Cerebellar cortex (tissue), 1 donor: Measurements from ENCODE around the gene C1QTNF6.

Experiments used
- DNase-seq: peaks from one replicate; pipeline ENCODE4 v3.0.0-alpha.2; 2015; ENCODE audit warnings: low spot score

C1QTNF6 gene

DNA sequence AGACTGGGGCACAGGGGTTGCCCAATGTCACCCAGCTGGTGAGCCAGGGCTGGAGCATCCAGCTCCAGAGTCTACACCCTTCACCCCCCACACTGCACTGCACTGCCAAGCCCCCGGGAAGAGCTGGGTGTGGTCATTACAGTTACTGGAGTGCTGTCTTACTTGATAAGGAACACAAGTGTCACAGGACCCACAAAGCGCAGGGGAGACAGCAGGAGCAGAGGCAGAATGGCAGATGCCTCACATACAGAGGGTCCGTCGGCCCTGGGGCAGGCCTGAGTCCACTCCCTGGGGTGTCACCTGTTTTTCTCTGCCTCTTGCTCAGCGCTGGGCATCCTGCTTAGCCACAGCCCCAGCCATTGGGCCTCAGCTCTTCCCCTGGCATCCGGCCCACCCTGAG is 46.1 kb downstream of the C1QTNF6 start:
- no peak for DNase-seq

GRCh38 chr22:37141476-37141875 is 46.6 kb downstream of the C1QTNF6 start:
- no peak for DNase-seq

DNA sequence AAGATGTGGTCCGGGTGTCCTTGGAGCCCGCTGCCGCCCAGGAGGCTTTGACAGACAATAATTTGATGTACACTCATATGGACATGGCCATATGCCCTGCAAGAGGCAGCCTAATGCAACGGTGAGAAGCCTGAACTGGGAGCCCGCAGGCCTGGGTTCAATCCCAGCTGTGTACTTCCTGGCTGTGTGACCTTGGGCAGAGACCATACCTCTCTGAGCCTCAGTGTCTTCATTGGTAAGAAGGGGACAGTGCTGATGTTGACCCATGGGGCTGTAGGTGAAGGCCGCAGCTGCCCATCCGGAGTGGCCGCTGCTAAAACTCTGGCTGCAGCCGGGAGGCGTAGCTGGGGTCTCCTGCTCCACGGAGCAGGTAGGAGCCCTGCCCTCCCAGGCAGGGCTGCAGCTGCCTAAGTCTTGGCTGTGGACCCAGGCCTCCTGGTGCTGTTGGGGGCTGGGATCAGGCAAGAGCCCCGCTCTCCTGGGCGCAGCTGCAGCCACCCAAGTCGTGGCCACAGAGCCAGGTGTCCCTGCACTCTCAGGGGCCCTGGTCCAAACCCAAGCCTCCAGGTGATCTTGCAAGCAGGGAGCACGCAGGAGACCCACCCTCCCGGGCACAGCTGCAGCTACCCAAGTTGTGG is 47.2 kb downstream of the C1QTNF6 start:
- DNase-seq = no peak

DNA sequence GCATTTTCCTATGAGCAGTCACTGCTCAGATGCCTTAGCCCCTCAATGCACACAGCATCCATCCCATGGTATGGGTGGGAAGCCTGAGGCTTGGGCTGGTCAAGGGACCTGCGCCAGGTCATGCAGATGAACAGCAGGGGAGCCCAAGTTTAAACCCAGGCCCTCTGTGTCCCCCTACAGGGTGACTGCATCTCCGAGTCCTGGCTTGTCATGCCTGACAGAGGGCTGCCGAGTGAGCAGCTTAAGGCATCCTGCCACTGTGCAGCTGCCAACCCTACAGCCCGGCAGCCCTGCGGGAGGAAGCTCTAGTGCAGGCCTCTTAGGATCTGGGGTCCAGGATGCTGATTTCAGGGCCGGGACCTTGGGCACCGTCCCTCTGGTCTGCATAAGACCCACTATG is 48.3 kb downstream of the C1QTNF6 start:
- DNase-seq = no peak

- no peak for DNase-seq
Observed at GRCh38 chr22:37138849-37139561, 49.0 kb downstream of the C1QTNF6 start.

DNA sequence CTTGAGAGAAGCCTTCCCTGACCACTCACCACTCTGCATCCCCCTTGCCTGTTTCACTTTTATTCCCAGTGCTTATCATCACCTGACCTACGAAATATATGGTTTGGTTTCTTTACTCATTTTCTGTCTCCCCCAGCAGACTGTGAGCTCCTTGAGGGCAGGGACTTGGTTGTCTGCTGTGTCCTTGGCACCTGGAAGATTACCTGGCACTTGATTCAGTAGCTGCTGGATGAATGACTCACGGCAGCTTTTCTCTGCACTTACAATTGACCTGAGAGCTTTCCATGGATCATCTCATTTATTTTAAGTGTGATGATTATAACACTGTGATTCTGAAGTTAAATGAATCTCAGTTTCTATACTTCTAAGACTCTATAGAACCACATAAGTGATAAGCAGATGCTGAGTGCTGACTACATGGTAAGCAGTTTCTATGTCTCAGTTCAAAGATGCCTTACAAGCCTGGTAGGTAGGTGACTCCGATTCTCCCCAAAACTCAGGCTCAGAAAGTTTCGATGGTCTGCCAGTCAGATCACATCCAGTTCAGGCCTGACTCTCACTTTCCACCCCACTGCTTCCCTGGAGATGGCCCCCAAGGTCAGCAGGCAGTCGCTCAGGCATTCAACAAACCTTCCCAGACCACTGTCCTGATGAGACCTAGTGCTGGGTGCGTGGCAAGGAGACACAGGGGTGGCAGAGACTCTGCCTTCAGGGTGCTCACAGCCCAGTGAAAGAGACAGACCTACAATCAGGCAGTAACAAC is 50.0 kb downstream of the C1QTNF6 start:
- DNase-seq = no peak

DNA sequence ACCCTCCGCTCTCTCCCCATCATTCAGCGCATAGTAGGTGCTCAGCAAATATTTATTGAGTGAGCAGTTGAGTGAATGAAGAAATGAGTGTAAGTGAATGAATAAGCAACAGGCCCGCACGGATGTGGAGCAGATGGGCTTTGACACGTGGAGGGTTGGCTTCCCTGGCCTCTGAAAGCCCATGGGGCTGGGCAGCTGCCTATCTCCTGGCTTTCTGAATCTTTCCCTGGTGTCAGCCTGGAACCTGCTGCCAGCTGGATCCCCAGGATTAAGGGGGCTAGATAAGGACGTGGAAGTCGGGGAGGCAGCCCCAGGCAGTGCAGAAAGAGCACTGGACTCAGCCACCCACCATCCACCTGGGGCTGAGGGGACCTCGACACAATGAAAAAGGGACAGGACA is 50.9 kb downstream of the C1QTNF6 start:
- DNase-seq = no peak

DNA sequence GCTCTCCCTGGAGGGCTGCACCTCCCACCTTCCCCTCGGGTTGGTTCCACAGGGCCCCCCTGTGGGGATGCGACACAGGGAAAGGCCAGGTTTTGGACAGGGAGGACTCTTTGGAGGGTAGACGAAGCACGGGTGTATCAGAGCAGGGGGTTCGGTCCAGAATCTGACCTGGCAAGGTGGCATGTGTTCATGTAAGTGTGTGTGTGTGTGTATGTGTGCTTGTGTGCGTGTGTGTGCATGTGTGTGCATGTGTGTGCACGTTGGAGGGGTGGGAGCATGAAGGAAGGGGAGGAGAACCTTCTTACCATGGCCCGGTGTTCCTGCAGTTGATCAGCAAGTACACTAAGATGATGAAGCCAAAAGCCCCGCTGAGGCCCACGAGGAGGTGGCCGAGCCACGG is 53.0 kb downstream of the C1QTNF6 start:
- DNase-seq = no peak

- DNase-seq = no peak
Observed at GRCh38 chr22:37133304-37134018, 54.6 kb downstream of the C1QTNF6 start.

DNA sequence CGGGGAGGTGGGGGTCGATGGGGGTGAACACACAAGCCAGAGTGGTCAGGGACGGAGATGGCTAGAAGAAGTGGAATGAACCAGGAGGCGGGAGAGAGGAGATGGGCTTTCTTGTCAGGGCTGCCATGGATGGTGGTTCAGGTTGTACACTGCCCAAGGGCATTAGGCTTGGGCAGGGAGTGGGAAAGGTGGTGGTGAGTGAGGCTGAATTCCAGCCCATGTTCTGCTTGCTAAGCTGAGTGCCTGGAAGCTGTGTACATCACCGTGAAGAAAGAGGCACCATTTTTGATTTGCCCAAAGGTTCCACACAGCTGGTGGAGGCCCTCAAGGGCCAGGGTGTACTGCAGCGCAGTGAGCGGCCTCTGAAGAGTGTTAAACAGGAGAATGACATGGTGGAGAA is 55.3 kb downstream of the C1QTNF6 start:
- DNase-seq = no peak
